ENCODE data around the gene FOXP1. TPM values are rescaled to one million over a fixed set of nuclear protein-coding genes. Genes with fewer than 3 reads are reported as not detected.

FOXP1 gene
- total RNA-seq, 1 donor from 2014 or later = 33.2 TPM

DNA sequence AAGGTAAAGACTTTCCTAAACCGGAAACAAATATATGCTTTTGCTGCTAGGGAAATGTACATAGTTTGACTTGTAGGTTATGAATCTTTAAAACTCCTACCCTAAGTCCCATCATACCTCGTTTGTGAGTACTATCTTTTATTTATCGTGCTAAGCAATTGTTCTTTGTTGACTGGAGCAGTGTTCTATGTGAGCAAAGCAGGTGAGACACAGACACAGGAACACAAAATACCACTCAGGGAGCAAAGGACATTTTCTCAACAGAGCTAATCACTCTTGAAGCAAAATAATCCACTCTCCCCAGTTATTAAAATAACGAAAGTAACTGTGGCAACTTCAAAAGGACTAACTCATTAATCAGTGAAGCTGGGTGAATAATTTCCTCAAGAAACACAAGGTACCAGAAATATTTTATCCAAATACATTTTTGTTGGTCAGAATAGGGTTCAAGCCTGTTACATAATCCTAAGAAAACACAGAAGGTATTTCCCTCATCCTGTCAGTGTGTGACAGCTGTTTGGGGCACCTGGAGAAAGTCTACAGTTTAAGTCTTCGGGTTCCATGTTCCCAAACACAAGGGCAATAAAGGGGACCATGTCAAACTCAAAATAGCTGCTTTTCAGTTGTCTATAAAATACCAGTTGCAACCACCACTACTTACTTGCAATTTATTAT, 407.7 kb downstream of the FOXP1 start:
- TF ChIP-seq, protein P1, sequence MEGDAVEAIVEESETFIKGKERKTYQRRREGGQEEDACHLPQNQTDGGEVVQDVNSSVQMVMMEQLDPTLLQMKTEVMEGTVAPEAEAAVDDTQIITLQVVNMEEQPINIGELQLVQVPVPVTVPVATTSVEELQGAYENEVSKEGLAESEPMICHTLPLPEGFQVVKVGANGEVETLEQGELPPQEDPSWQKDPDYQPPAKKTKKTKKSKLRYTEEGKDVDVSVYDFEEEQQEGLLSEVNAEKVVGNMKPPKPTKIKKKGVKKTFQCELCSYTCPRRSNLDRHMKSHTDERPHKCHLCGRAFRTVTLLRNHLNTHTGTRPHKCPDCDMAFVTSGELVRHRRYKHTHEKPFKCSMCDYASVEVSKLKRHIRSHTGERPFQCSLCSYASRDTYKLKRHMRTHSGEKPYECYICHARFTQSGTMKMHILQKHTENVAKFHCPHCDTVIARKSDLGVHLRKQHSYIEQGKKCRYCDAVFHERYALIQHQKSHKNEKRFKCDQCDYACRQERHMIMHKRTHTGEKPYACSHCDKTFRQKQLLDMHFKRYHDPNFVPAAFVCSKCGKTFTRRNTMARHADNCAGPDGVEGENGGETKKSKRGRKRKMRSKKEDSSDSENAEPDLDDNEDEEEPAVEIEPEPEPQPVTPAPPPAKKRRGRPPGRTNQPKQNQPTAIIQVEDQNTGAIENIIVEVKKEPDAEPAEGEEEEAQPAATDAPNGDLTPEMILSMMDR (IDR thresholded peaks at IDR 0.05; ENCODE audit: insufficient read depth, low read length, severe bottlenecking) = no peak
- FAIRE-seq = no peak
- H3K36me3 ChIP-seq (ENCODE audit: control insufficient read depth, insufficient read depth, low read length) = no peaks in the 10 kb centered on the region
- H3K27me3 ChIP-seq (ENCODE audit: control insufficient read depth, insufficient read depth, low read length) = no peaks in the 10 kb centered on the region
- no peak for DNase-seq (ENCODE audit: low read depth)
- H3K4me3 ChIP-seq (ENCODE audit: low read depth, low read length) = no peak overlapping the region

DNA sequence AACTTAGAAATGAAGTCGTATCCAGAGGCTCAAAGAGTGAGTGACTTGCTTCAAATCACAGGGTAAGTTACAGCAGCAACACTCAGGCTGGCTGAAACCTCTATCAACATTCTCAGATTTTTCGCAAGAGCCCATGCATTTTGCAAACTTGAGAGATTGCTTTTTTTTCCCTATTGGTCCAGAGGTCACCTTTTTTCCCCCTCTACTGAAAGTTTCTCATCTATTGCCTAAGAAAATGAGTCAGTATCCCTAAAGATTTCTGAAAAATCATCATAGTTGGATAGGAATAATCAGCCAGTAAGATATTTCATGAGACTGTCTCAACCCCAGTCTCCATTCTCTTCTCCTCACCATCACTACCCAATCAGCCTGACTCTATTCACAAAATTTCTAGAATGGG, 410.6 kb downstream of the FOXP1 start:
- FAIRE-seq (no peak), DNase-seq (ENCODE audit: low read depth) (no peak)
- Histone ChIP-seq H3K27me3 (ENCODE audit: control insufficient read depth, insufficient read depth, low read length) (no peaks in the 10 kb centered on the region), H3K4me3 (ENCODE audit: low read depth, low read length) (no peak overlapping the region), H3K36me3 (ENCODE audit: control insufficient read depth, insufficient read depth, low read length) (no peaks in the 10 kb centered on the region)
- TF ChIP-seq, protein P1 (IDR thresholded peaks at IDR 0.05; ENCODE audit: insufficient read depth, low read length, severe bottlenecking) = no peak

DNA sequence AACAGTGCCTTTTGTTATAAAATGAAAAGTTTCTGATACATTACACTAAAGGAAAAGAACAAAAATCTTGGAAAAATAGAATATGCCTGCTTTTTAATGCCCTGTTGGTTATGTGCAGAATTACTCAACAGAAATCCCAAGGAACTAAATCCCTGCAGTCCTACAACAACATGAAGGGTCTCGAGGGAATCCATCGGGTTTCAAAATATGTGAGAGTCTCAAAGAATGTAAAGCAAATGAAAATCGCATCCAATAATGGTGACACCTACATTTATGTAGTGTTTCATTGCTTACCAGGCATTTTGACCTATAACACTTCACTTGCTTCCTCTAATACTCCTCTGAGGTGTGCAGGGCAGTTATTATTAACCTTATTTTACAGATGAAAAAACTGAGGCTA, 411.3 kb downstream of the FOXP1 start:
- Histone ChIP-seq H3K4me3 (ENCODE audit: low read depth, low read length) (no peak overlapping the region), H3K36me3 (ENCODE audit: control insufficient read depth, insufficient read depth, low read length) (no peaks in the 10 kb centered on the region), H3K27me3 (ENCODE audit: control insufficient read depth, insufficient read depth, low read length) (no peaks in the 10 kb centered on the region)
- FAIRE-seq = no peak
- TF ChIP-seq, protein P1 (IDR thresholded peaks at IDR 0.05; ENCODE audit: insufficient read depth, low read length, severe bottlenecking) = no peak
- DNase-seq (ENCODE audit: low read depth) = no peak

DNA sequence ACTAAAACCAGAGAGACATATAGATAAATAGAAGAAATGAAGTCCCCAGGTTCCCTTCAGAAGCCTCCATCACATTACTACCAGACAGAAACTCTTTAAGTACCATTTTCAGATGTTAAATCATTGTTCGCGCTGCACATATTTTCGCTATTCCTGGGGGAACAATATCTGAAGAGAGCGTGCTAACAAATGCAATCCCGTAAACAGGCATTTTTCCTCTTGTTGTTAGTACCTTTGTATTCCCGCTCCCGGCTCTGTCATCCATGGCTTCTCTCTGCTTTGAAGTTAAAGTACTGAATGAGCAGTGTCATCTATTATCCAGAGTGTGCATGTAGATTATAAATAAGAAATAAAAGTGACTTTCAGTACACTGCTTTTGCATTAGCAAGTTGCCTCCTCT, 412.3 kb downstream of the FOXP1 start:
- TF ChIP-seq, protein P1 (IDR thresholded peaks at IDR 0.05; ENCODE audit: insufficient read depth, low read length, severe bottlenecking) = no peak
- DNase-seq (ENCODE audit: low read depth) (no peak), FAIRE-seq (no peak)
- H3K36me3 ChIP-seq (ENCODE audit: control insufficient read depth, insufficient read depth, low read length) = no peaks in the 10 kb centered on the region
- H3K27me3 ChIP-seq (ENCODE audit: control insufficient read depth, insufficient read depth, low read length) = no peaks in the 10 kb centered on the region
- H3K4me3 ChIP-seq (ENCODE audit: low read depth, low read length) = no peak overlapping the region

DNA sequence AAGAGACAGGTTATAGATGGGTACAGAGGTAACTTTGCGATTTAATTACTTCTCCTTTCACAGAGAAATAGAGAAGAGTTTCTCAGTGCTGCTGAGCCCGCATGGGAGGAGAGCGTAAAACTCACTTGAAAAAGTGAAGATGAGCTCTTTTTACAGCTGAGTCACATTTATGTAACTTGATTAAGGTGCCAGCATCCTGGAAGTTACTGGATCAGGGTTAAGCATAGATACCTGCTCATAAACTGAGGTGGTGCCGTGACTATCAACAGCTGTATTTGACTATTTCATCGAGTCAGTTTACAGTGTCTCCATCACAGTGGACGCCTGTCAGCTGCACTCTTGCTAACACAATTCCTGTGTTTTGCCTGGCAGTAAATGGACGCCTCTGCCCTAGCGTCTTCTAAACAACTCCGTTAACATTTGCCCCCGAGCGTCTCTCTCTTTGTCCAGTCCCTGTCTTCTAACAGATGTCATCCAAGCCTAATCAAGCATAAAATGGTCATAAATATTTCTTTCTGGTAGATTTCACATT, 414.6 kb downstream of the FOXP1 start:
- Histone ChIP-seq H3K36me3 (ENCODE audit: control insufficient read depth, insufficient read depth, low read length) (no peaks in the 10 kb centered on the region), H3K27me3 (ENCODE audit: control insufficient read depth, insufficient read depth, low read length) (no peaks in the 10 kb centered on the region), H3K4me3 (ENCODE audit: low read depth, low read length) (no peak overlapping the region)
- FAIRE-seq (no peak), DNase-seq (ENCODE audit: low read depth) (no peak)
- TF ChIP-seq, protein P1 (IDR thresholded peaks at IDR 0.05; ENCODE audit: insufficient read depth, low read length, severe bottlenecking) = no peak

Measured in bronchial epithelial cell (primary cell).